ENCODE measurements around the gene BCR. TPM values are rescaled to one million over a fixed set of nuclear protein-coding genes. Genes with fewer than 3 reads are reported as not detected.

Gene BCR
- total RNA-seq, 1 experiment from 2014 or later: 77.0 TPM

GRCh38 chr22:23192558-23192957 lies 12.2 kb downstream of the BCR start:
- no peak overlapping the region for H3K4me3 Mint-ChIP-seq
- Histone ChIP-seq H3K56ac (ENCODE audit: insufficient read length, low read depth, low read length) (no peak overlapping the region), H3K14ac (ENCODE audit: insufficient read depth, low read length) (no peak overlapping the region; the same call in 1 of the 2 replicates), H4K8ac (replicated peaks; ENCODE audit: insufficient read length, low read depth, low read length) (no peak overlapping the region), H3K4me1 (ENCODE audit: insufficient read depth, low read length) (peaks cover 11% of the 10 kb centered on the region; the same call in 1 of the 2 replicates), H3K18ac (ENCODE audit: insufficient read length, low read depth, low read length) (no peak overlapping the region), H2BK15ac (ENCODE audit: low read depth, low read length) (no peak overlapping the region), H2AFZ (ENCODE audit: low read length) (no peak overlapping the region), H2BK12ac (ENCODE audit: insufficient read length, low read depth, low read length) (no peak overlapping the region), H3K79me1 (ENCODE audit: insufficient read depth, low read depth, low read length, poor library complexity, severe bottlenecking) (peaks cover 17% of the 10 kb centered on the region), H4K20me1 (ENCODE audit: control insufficient read depth, insufficient read depth, insufficient read length) (no peaks in the 10 kb centered on the region), H4K5ac (ENCODE audit: insufficient read length, low read depth, low read length) (no peak overlapping the region), H3K23me2 (ENCODE audit: insufficient read length, low read depth, low read length, poor library complexity, severe bottlenecking) (no peaks in the 10 kb centered on the region), H3K23ac (ENCODE audit: insufficient read length, low read depth, low read length) (no peak overlapping the region), H3K9ac (ENCODE audit: extremely low read depth, insufficient read length, low read length) (no peak overlapping the region), H3K79me2 (ENCODE audit: insufficient read depth, low read length) (peaks cover 47% of the 10 kb centered on the region; the same call in 1 of the 2 replicates), H4K91ac (ENCODE audit: insufficient read length, low read depth, low read length) (no peak overlapping the region), H2BK5ac (ENCODE audit: insufficient read length, low read length) (no peak overlapping the region), H2BK120ac (ENCODE audit: low read depth, low read length, poor library complexity, severe bottlenecking) (no peak overlapping the region), H3T11ph (ENCODE audit: low read length) (no peak overlapping the region), H3K27ac (ENCODE audit: insufficient read length, low read depth, low read length) (no peak overlapping the region), H3K9me3 (ENCODE audit: control insufficient read depth, low read depth, low read length) (no peaks in the 10 kb centered on the region), H3K27me3 (ENCODE audit: insufficient read depth, low read length) (no peaks in the 10 kb centered on the region), H3K4ac (ENCODE audit: low read depth, low read length) (no peak overlapping the region), H2AK5ac (ENCODE audit: insufficient read length, low read length) (no peak overlapping the region), H3K4me2 (ENCODE audit: insufficient read depth, insufficient read length, low read length) (no peak overlapping the region), H2BK20ac (ENCODE audit: low read depth, low read length, poor library complexity, severe bottlenecking) (no peak overlapping the region)
- DNase-seq: no peak
- TF ChIP-seq CTCF (conservative IDR thresholded peaks at IDR 0.05): no peak
- H3K36me3 Mint-ChIP-seq (ENCODE audit: insufficient read depth in 1 of 3, low read depth in 3 of 3): peaks cover 4 to 28% (median 18%) of the 10 kb centered on the region in 3 experiments; a peak in 6 of 7 replicates
- no peaks in the 10 kb centered on the region for H3K9me3 Mint-ChIP-seq
- WGBS (ENCODE audit: extremely low coverage, insufficient read length, low lambda C conversion rate): no CpG with 5 or more reads among the region's 4 CpGs
- peak overlapping the region; percentile 52 to 78 (median 58); a peak in 2 of 7 replicates for H3K27ac Mint-ChIP-seq
- H3K4me1 Mint-ChIP-seq: peaks cover 51 to 53% of the 10 kb centered on the region in 2 experiments
- no peaks in the 10 kb centered on the region; the same call in 1 of the 2 replicates for H3K27me3 Mint-ChIP-seq (ENCODE audit: low read depth)
